Thyroid gland (tissue), 4 donors: ENCODE results near the gene AATF.

Experiments
- CTCF ChIP-seq, 6 experiments: fragments of 200-600 bp in 3 of 6; fragments of 450-650 bp in 3 of 6; sonication (generic) in 3 of 6; IDR thresholded peaks; one replicate each; pipeline ENCODE4 v1.5.1; 2016 to 2019; ENCODE audit warnings: antibody characterized with exemption in 6 of 6, mild to moderate bottlenecking in 2 of 6, inconsistent platforms in 1 of 6, moderate library complexity in 1 of 6
- POLR2A ChIP-seq, 2 donors: fragments of 450-650 bp; IDR thresholded peaks; one replicate each; pipeline ENCODE4 v1.6.1; 2017; ENCODE audit warnings: antibody characterized with exemption in 2 of 2, mild to moderate bottlenecking in 2 of 2, moderate library complexity in 1 of 2

GRCh38 chr17:36931697-36932382 is 16.9 kb upstream of the AATF start:
- TF ChIP-seq POLR2A (IDR thresholded peaks at IDR 0.05) (no peak), CTCF (IDR thresholded peaks at IDR 0.05) (no peak)
